GM10248 (cell line): Measurements from ENCODE around the gene DNAJC11.

ENCODE experiments used
- CTCF ChIA-PET: fragments of 300-600 bp; sonication (Branson Sonifier 250); formaldehyde crosslinking; extraction: SDS; loops from one replicate; lab custom pipeline; 2021; ENCODE audit warnings: antibody characterized with exemption; lab: Yijun Ruan, JAX
- POLR2A ChIA-PET: fragments of 350-650 bp; sonication (Branson Sonifier 250); formaldehyde crosslinking; extraction: SDS; loops from one replicate; lab custom pipeline; 2020; ENCODE audit warnings: antibody characterized with exemption; lab: Yijun Ruan, JAX
- DNase-seq: peaks from one replicate; pipeline ENCODE4 v3.0.0; 2012; ENCODE audit errors: extremely low spot score
- CTCF ChIP-seq: IDR thresholded peaks from 2 replicates; pipeline ENCODE4 v1.5.1; 2012; ENCODE audit warnings: mild to moderate bottlenecking, low read depth; ENCODE audit errors: extremely low read depth, missing control alignments, control extremely low read depth

The DNAJC11 gene

GRCh38 chr1:6630027-6630426, 71.6 kb downstream of the DNAJC11 start:
- TF ChIP-seq CTCF, result no peak
- POLR2A ChIA-PET, result no interaction called here
- CTCF ChIA-PET, result interaction anchor here (1.8 kb wide), 1 partner anchor 16 kb away, joined by 5 read pairs; no protein-coding TSS in a partner anchor

GRCh38 chr1:6628971-6629479, 72.6 kb downstream of the DNAJC11 start:
- ChIA-PET POLR2A (interaction anchor here (0.5 kb wide), 1 partner anchor 1024 kb away, joined by 6 read pairs; no protein-coding TSS in a partner anchor), CTCF (interaction anchor here (1.3 kb wide), 1 partner anchor 17 kb away, joined by 3 read pairs; no protein-coding TSS in a partner anchor)
- TF ChIP-seq CTCF, result no peak
- no peak for DNase-seq

More at GRCh38 chr1:6630027-6630426, 71.6 kb downstream of the DNAJC11 start:
- DNase-seq, result no peak

GRCh38 chr1:6627841-6628545, 73.6 kb downstream of the DNAJC11 start:
- CTCF ChIA-PET, result interaction anchor here (1.3 kb wide), 2 partner anchors 18 to 74 kb away, joined by 3 to 4 read pairs; partner anchors contain the start of gene NOL9
- POLR2A ChIA-PET, result no interaction called here
- DNase-seq, result no peak
- TF ChIP-seq CTCF, result no peak

- POLR2A ChIA-PET, result no interaction called here
Measured at GRCh38 chr1:6627031-6627430, 74.6 kb downstream of the DNAJC11 start.

GRCh38 chr1:6625584-6626149, 75.9 kb downstream of the DNAJC11 start:
- no peak for DNase-seq
- ChIA-PET CTCF (interaction anchor here (1.2 to 1.5 kb wide), 2 partner anchors 20 to 25 kb away, joined by 4 to 5 read pairs; no protein-coding TSS in a partner anchor), POLR2A (interaction anchor here (0.6 kb wide), 1 partner anchor 10 kb away, joined by 5 read pairs; no protein-coding TSS in a partner anchor)
- TF ChIP-seq CTCF, result no peak

More at GRCh38 chr1:6627031-6627430, 74.6 kb downstream of the DNAJC11 start:
- DNase-seq, result no peak
- CTCF ChIA-PET, result interaction anchor here (1.3 kb wide), 1 partner anchor 73 kb away, joined by 4 read pairs; the partner anchor contains the start of gene NOL9
- no peak for TF ChIP-seq CTCF
